GM19397 (cell line): ENCODE data around the gene LDLRAD3.

Experiments
- ATAC-seq: cut with Tn5 transposase; IDR thresholded peaks from one replicate; pipeline ENCODE4 v1.9.1; 2021; ENCODE audit warnings: mild to moderate bottlenecking, moderate library complexity; ENCODE audit not compliant: unreplicated experiment

LDLRAD3 gene

DNA sequence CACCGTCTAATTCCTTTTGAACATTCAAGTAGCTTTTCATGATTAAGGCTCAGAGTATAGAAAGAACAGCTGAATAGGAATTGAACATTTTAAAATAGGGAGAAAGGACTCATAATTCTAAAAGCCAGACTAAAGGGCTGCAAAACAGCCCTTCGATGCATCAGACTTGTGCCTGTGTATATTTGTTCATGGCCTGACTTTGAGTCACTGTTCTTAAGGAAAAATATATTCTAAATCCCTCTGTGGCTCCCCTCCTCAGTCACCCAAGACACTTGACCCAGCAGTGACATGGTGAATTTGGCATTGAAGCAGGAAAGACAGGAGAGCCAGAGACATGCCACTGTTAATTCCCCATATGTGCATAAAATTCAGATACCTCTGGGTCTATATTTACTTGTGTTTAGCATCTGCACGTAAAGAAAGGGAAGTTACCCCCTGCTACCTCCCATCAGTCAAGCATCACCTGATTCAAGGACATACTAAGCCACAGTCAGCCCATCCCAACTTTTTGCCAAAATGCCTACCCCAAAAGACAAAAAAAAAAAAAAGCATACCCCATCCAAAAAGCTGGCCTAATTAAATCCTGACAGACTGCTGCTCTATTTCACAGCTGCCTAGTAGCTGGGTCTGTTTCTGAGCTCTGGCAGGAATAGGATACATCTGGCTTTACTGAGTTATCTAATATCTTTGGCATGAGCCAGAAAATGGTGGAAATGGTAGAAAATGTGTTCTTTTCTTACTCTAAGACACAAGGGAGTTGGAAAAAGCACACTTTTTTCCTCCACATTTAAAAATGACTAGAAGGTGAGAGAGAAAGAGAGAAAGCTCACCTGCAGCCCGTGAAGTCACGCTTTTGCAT, 251.9 kb downstream of the LDLRAD3 start:
- no peak for ATAC-seq

DNA sequence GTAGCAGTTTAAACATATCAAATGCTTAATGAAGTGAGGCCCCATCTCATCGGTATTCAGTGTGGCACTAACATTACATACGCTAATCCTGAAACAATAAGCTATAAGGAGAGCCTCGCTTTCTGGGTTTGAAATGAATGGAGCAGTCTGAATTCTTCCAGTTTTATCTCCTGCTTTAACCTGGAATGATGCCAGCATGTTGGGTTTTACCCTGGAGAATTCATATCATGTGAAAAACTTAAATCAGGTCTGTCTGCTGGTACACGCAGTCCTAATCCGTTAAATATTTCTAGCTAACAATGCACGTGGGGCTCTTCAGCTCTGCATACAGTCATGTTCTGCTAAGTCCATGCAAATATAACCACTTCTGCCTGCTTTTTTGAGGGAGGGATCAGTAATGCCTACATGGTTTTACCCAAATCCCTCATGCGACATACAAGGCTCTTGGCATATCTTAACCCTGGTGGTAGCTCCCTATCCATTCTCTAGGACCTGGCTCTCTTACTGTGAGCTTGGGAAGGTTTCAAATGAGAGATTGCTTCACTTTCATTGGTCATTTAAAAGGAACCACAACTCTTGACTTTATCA, 252.6 kb downstream of the LDLRAD3 start:
- no peak for ATAC-seq

DNA sequence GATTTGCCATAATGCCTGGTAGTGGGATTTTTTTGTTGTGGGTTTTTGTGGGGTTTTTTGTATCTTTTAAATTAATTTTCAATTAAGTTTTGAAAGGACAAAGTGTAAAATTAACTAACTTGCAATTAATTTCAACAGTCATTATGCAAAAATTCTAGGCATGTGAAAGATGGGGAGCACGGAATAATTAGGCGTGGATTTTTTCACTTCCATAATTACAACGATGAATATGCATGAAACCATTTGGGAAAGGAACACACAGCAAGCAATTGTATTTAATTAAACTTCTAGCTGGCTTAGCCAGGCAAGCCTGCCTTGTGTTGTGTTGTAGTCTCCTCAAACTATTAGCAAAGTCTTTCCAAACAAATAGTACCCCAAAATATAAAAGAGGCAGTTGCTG, 257.5 kb downstream of the LDLRAD3 start:
- no peak for ATAC-seq

GRCh38 chr11:36205536-36205935, 261.7 kb downstream of the LDLRAD3 start:
- ATAC-seq, result no peak

DNA sequence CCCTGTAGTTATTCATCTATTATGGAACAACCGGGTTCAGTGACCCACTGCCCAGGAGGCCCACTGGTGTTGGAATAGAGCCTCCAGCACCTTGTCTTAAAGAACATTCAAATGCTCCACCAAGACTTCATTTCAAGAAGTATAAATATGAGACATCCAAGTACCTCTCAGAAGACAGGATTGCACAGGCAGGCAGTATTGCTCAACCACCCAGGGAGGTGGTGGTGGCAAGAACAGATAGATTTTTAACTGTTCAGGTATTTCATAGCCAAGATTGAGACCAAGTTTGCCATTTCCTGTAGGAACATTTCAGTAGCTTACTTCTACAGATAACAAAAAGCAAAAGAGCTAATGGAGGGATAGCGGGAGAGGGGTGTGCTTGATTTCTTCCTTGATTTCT, 266.7 kb downstream of the LDLRAD3 start:
- ATAC-seq, result no peak

- ATAC-seq, result no peak
Measured at GRCh38 chr11:36211761-36212430, 268.0 kb downstream of the LDLRAD3 start.

DNA sequence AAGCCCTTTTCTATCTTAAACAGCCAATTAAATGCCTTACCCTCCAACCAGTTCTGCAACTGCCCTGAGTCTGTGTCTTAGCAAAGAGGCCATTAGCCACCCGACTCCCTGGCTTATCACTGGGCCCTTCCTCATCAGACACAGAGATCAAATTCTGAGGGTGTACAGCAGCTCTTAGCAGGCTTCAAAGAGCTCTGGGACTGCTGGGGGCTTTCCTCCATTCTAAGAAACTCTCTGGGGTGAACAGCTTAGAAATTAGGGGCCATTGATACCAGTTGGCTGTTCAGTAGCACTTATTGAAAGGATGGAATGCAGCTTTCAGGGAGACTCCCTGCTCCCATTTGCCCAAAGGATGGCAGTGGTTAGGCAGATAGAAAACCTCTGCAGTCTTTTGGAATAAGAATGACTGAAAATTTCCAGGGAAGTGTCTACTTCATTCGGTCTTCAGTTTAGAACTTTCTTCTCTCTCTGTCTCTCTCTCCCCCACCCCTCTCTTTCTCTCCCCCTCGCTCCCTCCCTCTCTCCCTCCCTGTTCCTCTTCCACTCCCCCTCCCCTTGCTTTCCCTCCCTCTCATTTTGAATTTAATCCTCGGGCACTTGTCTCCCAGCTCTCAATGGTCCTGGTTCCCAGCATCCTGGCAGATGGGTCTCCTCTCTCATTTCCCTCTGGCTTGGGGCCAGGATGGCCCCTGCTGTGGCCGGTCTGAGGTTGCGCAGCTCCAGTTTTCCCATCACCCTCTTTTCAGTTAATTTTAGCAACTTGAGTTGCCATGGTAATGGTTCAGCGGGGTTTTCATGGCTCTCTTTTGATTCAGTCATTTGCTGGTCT, 268.9 kb downstream of the LDLRAD3 start:
- no peak for ATAC-seq

DNA sequence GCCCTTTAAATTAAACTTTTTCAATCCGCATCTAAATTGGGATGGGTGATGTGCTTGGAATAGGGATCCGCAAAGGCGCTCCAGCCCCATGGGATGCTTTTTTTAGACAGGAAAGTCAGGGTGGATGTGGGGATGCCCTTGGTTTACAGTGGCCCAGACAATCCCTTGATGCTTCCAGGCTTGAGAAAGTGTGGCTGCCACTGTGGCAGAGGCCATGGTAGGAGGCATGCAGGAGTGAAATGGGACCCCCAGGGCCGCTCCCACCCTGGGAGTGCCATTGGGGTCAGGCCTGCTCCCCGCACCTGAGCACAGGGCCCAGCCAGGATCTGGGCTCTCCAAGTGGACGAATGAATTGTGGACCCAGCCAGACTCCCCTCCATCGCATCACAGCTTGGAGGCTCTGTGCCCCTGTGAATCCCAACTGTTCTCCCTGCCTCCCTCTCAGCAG, 269.6 kb downstream of the LDLRAD3 start:
- ATAC-seq, result no peak

GRCh38 chr11:36214480-36214879, 270.6 kb downstream of the LDLRAD3 start:
- ATAC-seq, result no peak

GRCh38 chr11:36214976-36215692, 271.3 kb downstream of the LDLRAD3 start:
- no peak for ATAC-seq

- ATAC-seq, result no peak
Measured at GRCh38 chr11:36215693-36216060, 271.8 kb downstream of the LDLRAD3 start.

GRCh38 chr11:36216061-36216615, 272.3 kb downstream of the LDLRAD3 start:
- ATAC-seq, result no peak

- no peak for ATAC-seq
Measured at GRCh38 chr11:36218283-36218921, 274.5 kb downstream of the LDLRAD3 start.

DNA sequence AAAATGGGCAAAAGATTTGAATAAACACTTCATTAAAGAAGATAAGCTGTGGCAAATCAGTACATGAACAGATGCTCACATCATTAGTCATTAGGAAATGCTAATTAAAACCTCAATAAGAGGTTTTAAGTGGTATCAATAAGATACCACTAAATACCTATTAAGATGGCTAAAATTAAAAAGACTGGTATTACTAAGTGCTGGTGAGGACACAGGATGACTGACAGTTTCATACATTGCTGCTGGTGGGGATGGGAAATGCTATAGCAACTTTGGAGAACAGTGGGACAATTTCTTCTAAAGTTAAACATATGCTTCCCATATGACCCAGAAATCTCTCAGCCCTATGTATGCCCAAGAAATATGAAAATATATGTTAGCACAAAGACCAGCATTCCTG, 276.1 kb downstream of the LDLRAD3 start:
- ATAC-seq, result no peak

- ATAC-seq, result no peak
Measured at GRCh38 chr11:36222831-36223635, 279.2 kb downstream of the LDLRAD3 start.

DNA sequence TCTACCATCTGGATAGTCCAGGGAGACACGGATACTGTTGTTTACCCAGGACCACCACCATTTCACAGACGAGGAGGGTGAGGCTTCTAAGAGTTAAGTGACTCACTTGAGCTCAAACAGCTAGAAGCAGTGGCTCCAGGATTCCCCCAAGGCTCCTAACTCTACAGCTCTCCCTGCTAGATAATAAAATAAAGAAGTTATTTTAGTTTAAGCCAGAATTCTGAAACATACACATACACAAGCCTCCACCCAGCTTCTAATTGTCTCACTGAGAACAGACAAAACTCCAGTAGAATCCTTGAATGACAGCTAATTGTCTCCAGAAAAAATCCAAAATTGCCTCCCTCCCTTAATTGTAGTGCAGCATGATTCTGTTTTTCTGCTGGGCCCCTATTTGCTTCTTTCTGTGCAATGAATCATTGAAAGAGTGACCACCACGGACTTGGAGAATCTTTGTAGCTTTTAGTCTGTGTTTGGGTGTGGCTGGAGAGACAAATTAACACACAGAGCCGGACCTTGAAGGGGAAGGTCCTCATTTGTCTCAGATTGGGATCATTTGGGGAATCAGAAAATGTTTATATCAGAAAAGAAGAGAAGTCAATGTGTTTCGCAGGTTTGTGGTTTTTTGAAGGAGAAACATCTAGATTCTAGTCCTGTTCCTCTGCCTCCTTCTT, 280.5 kb downstream of the LDLRAD3 start:
- no peak for ATAC-seq

GRCh38 chr11:36227044-36227443, 283.2 kb downstream of the LDLRAD3 start:
- no peak for ATAC-seq

- no peak for ATAC-seq
Measured at GRCh38 chr11:36228689-36229088, 284.8 kb downstream of the LDLRAD3 start.
